Measurements from ENCODE around the gene SELENBP1. TPM values are rescaled to one million over a fixed set of nuclear protein-coding genes. Genes with fewer than 3 reads are reported as not detected.

Gene SELENBP1
- total RNA-seq, 1 donor from 2014 or later = 2.3 TPM

- no peak for TF ChIP-seq CTCF (IDR thresholded peaks at IDR 0.05; ENCODE audit: insufficient read depth, low read length, poor library complexity, severe bottlenecking)
- no peak for DNase-seq (ENCODE audit: low read depth)
- H3K36me3 ChIP-seq (ENCODE audit: control insufficient read depth, insufficient read depth, low read length) = peaks cover 12% of the 10 kb centered on the region
- H3K4me3 ChIP-seq (ENCODE audit: low read depth, low read length) = no peak overlapping the region
- no peaks in the 10 kb centered on the region for H3K27me3 ChIP-seq (ENCODE audit: control insufficient read depth, insufficient read depth, low read length)
Observed at GRCh38 chr1:151408891-151409290, 36.4 kb upstream of the SELENBP1 start.

GRCh38 chr1:151407304-151407703 is 34.8 kb upstream of the SELENBP1 start:
- H3K36me3 ChIP-seq (ENCODE audit: control insufficient read depth, insufficient read depth, low read length) = peaks cover 12% of the 10 kb centered on the region
- H3K4me3 ChIP-seq (ENCODE audit: low read depth, low read length) = no peak overlapping the region

GRCh38 chr1:151406176-151406575 is 33.7 kb upstream of the SELENBP1 start:
- no peak for DNase-seq (ENCODE audit: low read depth)
- no peak overlapping the region for H3K4me3 ChIP-seq (ENCODE audit: low read depth, low read length)
- TF ChIP-seq CTCF (IDR thresholded peaks at IDR 0.05; ENCODE audit: insufficient read depth, low read length, poor library complexity, severe bottlenecking) = no peak
- peaks cover 12% of the 10 kb centered on the region for H3K36me3 ChIP-seq (ENCODE audit: control insufficient read depth, insufficient read depth, low read length)
- H3K27me3 ChIP-seq (ENCODE audit: control insufficient read depth, insufficient read depth, low read length) = no peaks in the 10 kb centered on the region

More at GRCh38 chr1:151407304-151407703, 34.8 kb upstream of the SELENBP1 start:
- no peaks in the 10 kb centered on the region for H3K27me3 ChIP-seq (ENCODE audit: control insufficient read depth, insufficient read depth, low read length)
- TF ChIP-seq CTCF (IDR thresholded peaks at IDR 0.05; ENCODE audit: insufficient read depth, low read length, poor library complexity, severe bottlenecking) = no peak
- no peak for DNase-seq (ENCODE audit: low read depth)

GRCh38 chr1:151405187-151405951 is 32.9 kb upstream of the SELENBP1 start:
- Histone ChIP-seq H3K36me3 (ENCODE audit: control insufficient read depth, insufficient read depth, low read length) (peaks cover 12% of the 10 kb centered on the region), H3K27me3 (ENCODE audit: control insufficient read depth, insufficient read depth, low read length) (no peaks in the 10 kb centered on the region), H3K4me3 (ENCODE audit: low read depth, low read length) (no peak overlapping the region)
- DNase-seq (ENCODE audit: low read depth) = no peak
- no peak for TF ChIP-seq CTCF (IDR thresholded peaks at IDR 0.05; ENCODE audit: insufficient read depth, low read length, poor library complexity, severe bottlenecking)

- no peak for DNase-seq (ENCODE audit: low read depth)
- Histone ChIP-seq H3K4me3 (ENCODE audit: low read depth, low read length) (no peak overlapping the region), H3K36me3 (ENCODE audit: control insufficient read depth, insufficient read depth, low read length) (peaks cover 12% of the 10 kb centered on the region), H3K27me3 (ENCODE audit: control insufficient read depth, insufficient read depth, low read length) (no peaks in the 10 kb centered on the region)
- no peak for TF ChIP-seq CTCF (IDR thresholded peaks at IDR 0.05; ENCODE audit: insufficient read depth, low read length, poor library complexity, severe bottlenecking)
Observed at GRCh38 chr1:151403612-151404011, 31.1 kb upstream of the SELENBP1 start.

- DNase-seq (ENCODE audit: low read depth) = no peak
- peaks cover 11% of the 10 kb centered on the region for H3K36me3 ChIP-seq (ENCODE audit: control insufficient read depth, insufficient read depth, low read length)
Observed at GRCh38 chr1:151402764-151403163, 30.3 kb upstream of the SELENBP1 start.

More at GRCh38 chr1:151402764-151403163, 30.3 kb upstream of the SELENBP1 start:
- no peak overlapping the region for H3K4me3 ChIP-seq (ENCODE audit: low read depth, low read length)
- no peaks in the 10 kb centered on the region for H3K27me3 ChIP-seq (ENCODE audit: control insufficient read depth, insufficient read depth, low read length)
- TF ChIP-seq CTCF (IDR thresholded peaks at IDR 0.05; ENCODE audit: insufficient read depth, low read length, poor library complexity, severe bottlenecking) = no peak

All from kidney epithelial cell (primary cell).